HG03460 (cell line): ENCODE data around the gene NECTIN1.

Experiments used
- ATAC-seq: cut with Tn5 transposase; IDR thresholded peaks from one replicate; pipeline ENCODE4 v1.9.1; 2021; ENCODE audit not compliant: unreplicated experiment

NECTIN1 gene

GRCh38 chr11:119676461-119677020 lies 52.5 kb downstream of the NECTIN1 start:
- no peak for ATAC-seq

- peak; percentile 84 for ATAC-seq
Measured at GRCh38 chr11:119673759-119674336, 55.2 kb downstream of the NECTIN1 start.

GRCh38 chr11:119673052-119673758 lies 55.8 kb downstream of the NECTIN1 start:
- peak; percentile 15 for ATAC-seq

- ATAC-seq = no peak
Measured at GRCh38 chr11:119672597-119672996, 56.4 kb downstream of the NECTIN1 start.

- no peak for ATAC-seq
Measured at GRCh38 chr11:119671561-119672015, 57.4 kb downstream of the NECTIN1 start.

GRCh38 chr11:119671051-119671450 lies 57.9 kb downstream of the NECTIN1 start:
- no peak for ATAC-seq

GRCh38 chr11:119669487-119669886 lies 59.5 kb downstream of the NECTIN1 start:
- no peak for ATAC-seq

- no peak for ATAC-seq
Measured at GRCh38 chr11:119668676-119669075, 60.3 kb downstream of the NECTIN1 start.

- ATAC-seq = peak; percentile 70
Measured at GRCh38 chr11:119666463-119667131, 62.4 kb downstream of the NECTIN1 start.

- ATAC-seq = no peak
Measured at GRCh38 chr11:119666061-119666460, 62.9 kb downstream of the NECTIN1 start.

GRCh38 chr11:119664701-119665420 lies 64.1 kb downstream of the NECTIN1 start:
- no peak for ATAC-seq

GRCh38 chr11:119664063-119664572 lies 64.9 kb downstream of the NECTIN1 start:
- no peak for ATAC-seq

GRCh38 chr11:119663279-119663678 lies 65.7 kb downstream of the NECTIN1 start:
- ATAC-seq = no peak

GRCh38 chr11:119661226-119661625 lies 67.8 kb downstream of the NECTIN1 start:
- no peak for ATAC-seq

GRCh38 chr11:119659971-119660723 lies 68.9 kb downstream of the NECTIN1 start:
- no peak for ATAC-seq

- ATAC-seq = no peak
Measured at GRCh38 chr11:119652907-119653659, 75.9 kb downstream of the NECTIN1 start.

GRCh38 chr11:119651802-119652584 lies 77.0 kb downstream of the NECTIN1 start:
- ATAC-seq = no peak

GRCh38 chr11:119650251-119650650 lies 78.7 kb downstream of the NECTIN1 start:
- ATAC-seq = no peak

- no peak for ATAC-seq
Measured at GRCh38 chr11:119647254-119647653, 81.7 kb downstream of the NECTIN1 start.
